Measurements from ENCODE around the gene PLEK2. TPM values are rescaled to one million over a fixed set of nuclear protein-coding genes. Genes with fewer than 3 reads are reported as not detected.

Gene PLEK2
- total and polyA plus RNA-seq, 5 donors: 0.34 to 0.82 (median 0.37) TPM; not detected in 2

DNA sequence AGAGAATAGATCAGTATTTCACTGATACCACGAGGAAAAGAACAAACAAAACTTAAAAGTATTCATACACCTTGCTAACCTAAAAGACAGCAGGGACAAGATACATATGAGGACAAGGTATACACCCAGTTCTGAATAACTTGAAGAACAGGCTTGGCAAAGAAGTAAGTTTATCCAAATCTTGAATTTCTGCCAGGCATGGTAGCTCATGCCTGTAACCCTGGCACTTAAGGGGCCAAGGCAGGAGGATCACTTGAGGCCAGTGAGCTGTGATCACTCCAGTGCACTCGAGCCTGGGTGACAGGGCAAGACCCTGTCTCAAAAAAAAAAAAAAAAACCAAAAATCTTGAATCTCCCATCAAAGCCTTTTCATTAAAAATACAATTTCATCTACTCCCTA lies 26.8 kb downstream of the PLEK2 start:
- WGBS: 75% methylated on average over 2 of the region's 2 CpGs
- Histone ChIP-seq H3K9me3 (ENCODE audit: control insufficient read depth, low read length) (no peaks in the 10 kb centered on the region), H3K4me1 (ENCODE audit: control insufficient read depth, insufficient read depth, low read length) (no peaks in the 10 kb centered on the region), H3K27me3 (ENCODE audit: control insufficient read depth, insufficient read depth) (no peaks in the 10 kb centered on the region), H3K4me3 (ENCODE audit: low read length) (no peak overlapping the region), H3K27ac (ENCODE audit: low read length) (no peak overlapping the region)
- ATAC-seq (peak in 1 of 2 donors; percentile 47), DNase-seq (no peak)
- intact Hi-C loops (cut with DNase I): no loop called here

DNA sequence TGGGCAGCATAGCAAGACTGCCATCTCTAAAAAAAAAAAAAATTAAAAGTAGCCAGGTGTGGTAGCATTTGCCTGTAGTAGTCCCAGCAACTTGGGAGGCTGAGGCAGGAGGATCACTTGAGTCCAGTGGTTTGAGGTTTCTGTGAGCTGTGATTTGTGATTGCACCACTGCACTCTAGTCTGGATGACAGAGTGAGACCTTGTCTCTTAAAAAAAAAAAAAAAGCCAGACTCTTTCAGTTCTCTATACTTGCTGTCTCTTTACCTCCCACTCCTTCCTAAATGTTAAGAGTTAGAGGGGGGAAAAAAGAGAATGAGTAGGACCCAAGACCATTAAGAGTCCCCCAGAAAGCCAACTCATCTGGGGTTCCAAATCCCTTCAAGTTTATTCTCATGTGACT lies 34.0 kb downstream of the PLEK2 start:
- intact Hi-C loops (cut with DNase I): no loop called here
- H3K27me3 ChIP-seq (ENCODE audit: control insufficient read depth, insufficient read depth): no peaks in the 10 kb centered on the region
- no peak overlapping the region for H3K27ac ChIP-seq (ENCODE audit: low read length)
- no peak overlapping the region for H3K4me3 ChIP-seq (ENCODE audit: low read length)
- H3K9me3 ChIP-seq (ENCODE audit: control insufficient read depth, low read length): no peaks in the 10 kb centered on the region
- DNase-seq (no peak), ATAC-seq (no peak)
- H3K4me1 ChIP-seq (ENCODE audit: control insufficient read depth, insufficient read depth, low read length): no peaks in the 10 kb centered on the region

DNA sequence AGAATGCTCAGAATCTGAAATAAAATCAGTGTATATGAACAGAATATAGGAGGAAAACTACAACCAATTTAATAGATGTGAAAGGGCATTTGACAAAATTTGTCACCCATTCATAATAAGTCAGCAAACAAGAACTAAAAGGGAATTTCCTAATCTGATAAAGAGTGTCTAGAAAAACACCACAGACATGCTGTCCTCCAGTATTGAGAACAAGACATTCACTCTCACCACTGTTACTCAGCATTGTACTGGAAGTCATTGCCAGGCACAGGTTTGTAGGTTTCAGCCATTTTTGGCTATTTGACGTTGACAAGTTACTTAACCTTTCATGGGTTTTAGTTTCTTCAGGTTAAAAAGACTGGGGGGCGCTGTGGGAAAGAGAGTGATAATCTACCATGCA lies 38.6 kb downstream of the PLEK2 start:
- no peaks in the 10 kb centered on the region for H3K27me3 ChIP-seq (ENCODE audit: control insufficient read depth, insufficient read depth)
- 81% methylated on average over 2 of the region's 2 CpGs for WGBS
- intact Hi-C loops (cut with DNase I): no loop called here
- no peak overlapping the region for H3K27ac ChIP-seq (ENCODE audit: low read length)
- H3K4me1 ChIP-seq (ENCODE audit: control insufficient read depth, insufficient read depth, low read length): no peaks in the 10 kb centered on the region
- H3K4me3 ChIP-seq (ENCODE audit: low read length): no peak overlapping the region
- ATAC-seq: no peak
- no peaks in the 10 kb centered on the region for H3K9me3 ChIP-seq (ENCODE audit: control insufficient read depth, low read length)
- DNase-seq: no peak

DNA sequence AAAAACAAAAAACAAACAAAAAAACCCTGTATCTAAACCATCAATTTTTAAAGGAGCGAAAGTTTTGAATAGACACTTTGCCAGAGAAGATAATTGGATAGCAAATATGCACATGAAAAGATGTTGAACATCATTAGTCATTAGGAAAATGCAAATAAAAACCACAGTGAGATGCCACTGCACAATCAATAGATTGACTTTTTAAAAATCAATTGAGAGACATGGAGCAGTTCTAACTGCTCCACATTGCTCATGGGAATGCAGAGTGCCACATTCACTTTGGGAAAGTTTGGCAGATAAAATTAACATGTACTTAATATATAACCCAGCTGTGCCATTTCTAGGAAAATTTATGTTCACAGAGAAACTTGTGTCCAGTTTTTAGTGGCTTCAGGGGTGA lies 39.1 kb downstream of the PLEK2 start:
- WGBS: 99% methylated on average over 1 of the region's 1 CpG
- ATAC-seq: no peak

DNA sequence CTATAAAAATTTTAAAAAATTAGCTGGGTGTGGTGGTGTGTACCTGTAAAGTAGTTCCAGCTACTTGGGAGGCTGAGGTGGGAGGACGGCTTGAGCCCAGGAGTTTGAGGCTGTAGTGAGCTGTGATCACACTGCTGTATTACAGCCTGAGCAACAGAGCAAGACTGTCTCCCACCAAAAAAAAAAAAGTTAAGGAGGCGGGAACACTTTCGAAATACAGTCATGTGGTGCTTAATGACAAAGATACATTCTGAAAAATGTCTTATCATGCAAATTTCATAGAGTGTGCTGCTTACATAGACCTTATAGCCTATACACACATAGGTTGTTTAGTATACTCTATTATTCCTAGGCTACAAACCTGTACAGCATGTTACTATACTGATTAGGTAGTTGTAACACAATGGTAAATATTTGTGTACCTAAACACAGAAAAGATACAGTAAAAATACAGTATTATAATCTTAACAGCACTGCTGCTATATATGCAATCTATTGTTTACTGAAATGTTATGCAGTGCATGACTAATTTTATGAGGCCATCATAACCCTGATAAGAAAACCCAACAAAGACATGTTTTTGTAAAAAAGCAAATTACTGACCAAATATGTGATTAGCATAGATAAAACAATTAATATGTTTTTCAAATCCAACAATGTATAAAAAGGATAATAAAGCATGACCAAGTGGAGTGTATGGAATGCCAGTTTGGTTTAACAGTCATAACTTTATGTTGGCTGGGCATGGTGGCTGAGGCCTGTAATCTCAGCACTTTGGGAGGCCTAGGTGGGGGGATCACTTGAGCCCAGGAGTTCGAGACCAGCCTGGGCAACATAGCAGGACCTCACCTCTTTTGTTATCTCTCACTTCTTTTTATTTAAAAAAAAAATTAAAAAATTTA lies 40.5 kb downstream of the PLEK2 start:
- no peaks in the 10 kb centered on the region for H3K4me1 ChIP-seq (ENCODE audit: control insufficient read depth, insufficient read depth, low read length)
- H3K27me3 ChIP-seq (ENCODE audit: control insufficient read depth, insufficient read depth): no peaks in the 10 kb centered on the region
- intact Hi-C loops (cut with DNase I): no loop called here
- no peak overlapping the region for H3K4me3 ChIP-seq (ENCODE audit: low read length)
- ATAC-seq: no peak
- no peak overlapping the region for H3K27ac ChIP-seq (ENCODE audit: low read length)
- H3K9me3 ChIP-seq (ENCODE audit: control insufficient read depth, low read length): no peaks in the 10 kb centered on the region
- WGBS: 95% methylated on average over 4 of the region's 4 CpGs
- DNase-seq: no peak

More for the DNA sequence above, 39.1 kb downstream of the PLEK2 start:
- H3K9me3 ChIP-seq (ENCODE audit: control insufficient read depth, low read length): no peaks in the 10 kb centered on the region
- H3K4me1 ChIP-seq (ENCODE audit: control insufficient read depth, insufficient read depth, low read length): no peaks in the 10 kb centered on the region
- no peaks in the 10 kb centered on the region for H3K27me3 ChIP-seq (ENCODE audit: control insufficient read depth, insufficient read depth)
- no peak overlapping the region for H3K27ac ChIP-seq (ENCODE audit: low read length)
- no peak for DNase-seq
- intact Hi-C loops (cut with DNase I): no loop called here
- no peak overlapping the region for H3K4me3 ChIP-seq (ENCODE audit: low read length)

DNA sequence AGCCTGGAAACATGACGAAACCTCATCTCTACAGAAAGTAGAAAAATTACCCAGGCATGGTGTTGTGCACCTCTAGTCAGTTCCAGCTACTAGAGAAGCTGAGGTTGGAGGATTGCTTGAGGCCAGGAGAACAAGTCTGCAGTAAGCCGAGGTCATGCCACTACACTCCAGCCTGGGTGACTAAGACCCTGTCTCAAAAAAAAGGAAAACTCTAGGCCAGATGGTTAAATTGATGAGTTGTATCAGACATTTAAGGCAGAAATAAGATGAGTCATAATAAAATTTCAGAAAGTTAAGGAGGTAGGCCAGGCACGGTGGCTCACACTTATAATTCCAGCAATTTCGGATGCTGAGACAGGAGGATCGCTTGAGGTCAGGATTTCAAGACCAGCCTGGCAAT lies 41.1 kb downstream of the PLEK2 start:
- H3K27ac ChIP-seq (ENCODE audit: low read length): no peak overlapping the region
- H3K27me3 ChIP-seq (ENCODE audit: control insufficient read depth, insufficient read depth): no peaks in the 10 kb centered on the region
- ATAC-seq (no peak), DNase-seq (no peak)
- intact Hi-C loops (cut with DNase I): no loop called here
- 98% methylated on average over 5 of the region's 5 CpGs for WGBS
- no peaks in the 10 kb centered on the region for H3K4me1 ChIP-seq (ENCODE audit: control insufficient read depth, insufficient read depth, low read length)
- no peaks in the 10 kb centered on the region for H3K9me3 ChIP-seq (ENCODE audit: control insufficient read depth, low read length)
- H3K4me3 ChIP-seq (ENCODE audit: low read length): no peak overlapping the region

DNA sequence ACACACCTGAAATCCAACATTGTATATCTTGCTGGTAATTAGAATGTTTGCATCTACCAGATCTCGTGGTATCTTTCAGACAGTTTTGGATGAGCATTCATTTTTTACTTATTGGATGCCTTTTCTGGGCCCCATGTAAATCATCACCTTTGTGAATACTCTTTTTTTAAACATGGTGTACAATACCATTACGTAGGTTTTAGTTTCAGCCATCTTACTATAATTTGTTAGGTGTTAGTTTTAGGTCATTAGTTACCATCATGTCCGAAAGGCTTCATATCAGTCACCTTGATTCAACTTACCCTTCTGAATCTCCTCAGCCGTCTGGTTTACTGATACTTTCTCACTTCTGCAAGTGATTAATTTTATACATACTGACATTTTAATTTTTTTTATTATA lies 46.5 kb downstream of the PLEK2 start:
- DNase-seq (no peak), ATAC-seq (no peak)
- no peaks in the 10 kb centered on the region for H3K27me3 ChIP-seq (ENCODE audit: control insufficient read depth, insufficient read depth)
- H3K4me3 ChIP-seq (ENCODE audit: low read length): no peak overlapping the region
- no peaks in the 10 kb centered on the region for H3K4me1 ChIP-seq (ENCODE audit: control insufficient read depth, insufficient read depth, low read length)
- H3K27ac ChIP-seq (ENCODE audit: low read length): no peak overlapping the region
- WGBS: 89% methylated on average over 4 of the region's 4 CpGs
- intact Hi-C loops (cut with DNase I): no loop called here
- no peaks in the 10 kb centered on the region for H3K9me3 ChIP-seq (ENCODE audit: control insufficient read depth, low read length)

DNA sequence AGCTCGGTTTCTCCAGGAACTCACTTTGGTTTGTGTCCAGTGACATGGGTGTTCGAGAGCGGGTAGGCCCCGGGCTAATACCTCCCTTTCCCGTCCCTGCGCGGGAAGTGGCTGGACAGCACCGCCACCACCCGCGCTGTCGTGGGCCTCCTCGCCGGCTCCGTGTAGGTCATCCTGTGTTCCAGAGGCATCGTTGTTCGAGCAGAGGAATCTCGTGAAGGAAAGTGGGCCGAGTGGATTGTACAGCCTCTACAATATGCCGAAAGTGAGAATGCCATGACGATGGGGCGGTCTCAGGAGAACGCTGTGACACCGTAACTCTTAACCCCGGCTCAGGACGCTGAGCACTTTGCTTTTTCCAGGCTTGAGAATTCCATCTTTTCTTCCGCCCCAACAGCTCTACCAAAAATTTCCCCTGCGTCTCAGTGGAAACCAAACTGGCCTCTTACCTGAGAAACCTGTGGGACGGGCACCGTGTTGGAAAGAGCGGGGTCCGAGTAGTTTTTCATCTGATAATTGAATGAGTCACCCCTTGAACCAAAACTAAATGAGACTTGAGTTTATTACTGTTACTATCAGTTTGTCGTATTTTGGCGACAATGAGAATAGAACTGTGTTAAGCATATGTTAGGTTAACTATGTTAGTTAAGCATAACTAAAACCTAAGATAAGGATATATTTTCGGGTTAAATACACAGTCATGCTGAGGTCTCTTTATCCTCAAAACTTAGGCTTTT lies 51.3 kb downstream of the PLEK2 start:
- DNase-seq (no peak), ATAC-seq (peak; percentile 44 to 69)
- peak overlapping the region; percentile 88 for H3K27ac ChIP-seq (ENCODE audit: low read length)
- H3K4me1 ChIP-seq (ENCODE audit: control insufficient read depth, insufficient read depth, low read length): peaks cover 6% of the 10 kb centered on the region
- WGBS: 1% methylated on average over 34 of the region's 34 CpGs
- H3K27me3 ChIP-seq (ENCODE audit: control insufficient read depth, insufficient read depth): no peaks in the 10 kb centered on the region
- peak overlapping the region; percentile 75 for H3K4me3 ChIP-seq (ENCODE audit: low read length)
- no peaks in the 10 kb centered on the region for H3K9me3 ChIP-seq (ENCODE audit: control insufficient read depth, low read length)
- intact Hi-C loops (cut with DNase I): no loop called here

DNA sequence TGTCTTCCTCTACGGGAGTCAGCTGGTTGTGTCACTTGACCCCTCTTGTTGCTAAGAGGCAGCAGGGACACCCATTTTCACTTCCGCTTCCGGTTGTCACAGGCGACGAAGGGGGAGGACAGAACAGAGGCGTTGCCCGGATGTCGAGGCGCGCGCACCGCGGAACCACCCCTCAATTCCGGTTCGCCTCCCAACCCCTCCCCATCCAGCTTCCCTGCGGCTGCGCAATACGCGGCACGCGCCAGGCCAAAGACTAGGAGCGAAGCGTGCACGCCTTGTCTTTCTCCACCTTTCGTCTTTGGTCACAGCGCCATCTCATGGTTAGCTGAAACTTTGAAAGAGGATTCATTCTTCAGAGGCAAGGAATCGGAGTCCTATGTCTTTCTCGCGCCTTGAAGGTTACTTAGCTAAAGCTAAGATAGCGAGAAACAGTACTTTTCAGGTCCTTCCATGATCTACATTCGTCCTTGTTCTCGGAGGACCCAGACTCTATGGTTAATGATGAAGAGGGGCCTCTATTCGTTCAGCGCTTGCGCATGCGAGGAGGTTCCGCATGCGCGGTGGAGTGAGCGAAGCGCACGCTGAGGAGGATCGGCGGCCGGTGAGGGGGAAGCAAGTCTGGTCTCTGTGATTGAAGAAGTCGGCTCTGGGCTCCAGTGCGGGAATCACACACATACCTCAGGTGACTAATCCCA lies 52.0 kb downstream of the PLEK2 start, which contains the start of the genes ATP6V1D and EIF2S1:
Gene ATP6V1D (minus strand): TSS at position 30 of the 695 bp plus-strand sequence. CDS start 106 bp downstream, outside the sequence.
Gene EIF2S1 (plus strand): TSS at position 554 of the 695 bp plus-strand sequence. CDS start 4,440 bp downstream, outside the sequence.
- intact Hi-C loops (cut with DNase I): no loop called here
- WGBS: under 1% methylated on average over 47 of the region's 47 CpGs
- H3K4me1 ChIP-seq (ENCODE audit: control insufficient read depth, insufficient read depth, low read length): peaks cover 6% of the 10 kb centered on the region
- peak within 1 kb of the TSS; percentile 88 for H3K27ac ChIP-seq (ENCODE audit: low read length)
- ATAC-seq: peak; percentile 98 to 99
- no peaks in the 10 kb centered on the region for H3K9me3 ChIP-seq (ENCODE audit: control insufficient read depth, low read length)
- H3K4me3 ChIP-seq (ENCODE audit: low read length): peak within 1 kb of the TSS; percentile 85
- no peaks in the 10 kb centered on the region for H3K27me3 ChIP-seq (ENCODE audit: control insufficient read depth, insufficient read depth)
- DNase-seq: peak; percentile 99 to 100 (median 100)

DNA sequence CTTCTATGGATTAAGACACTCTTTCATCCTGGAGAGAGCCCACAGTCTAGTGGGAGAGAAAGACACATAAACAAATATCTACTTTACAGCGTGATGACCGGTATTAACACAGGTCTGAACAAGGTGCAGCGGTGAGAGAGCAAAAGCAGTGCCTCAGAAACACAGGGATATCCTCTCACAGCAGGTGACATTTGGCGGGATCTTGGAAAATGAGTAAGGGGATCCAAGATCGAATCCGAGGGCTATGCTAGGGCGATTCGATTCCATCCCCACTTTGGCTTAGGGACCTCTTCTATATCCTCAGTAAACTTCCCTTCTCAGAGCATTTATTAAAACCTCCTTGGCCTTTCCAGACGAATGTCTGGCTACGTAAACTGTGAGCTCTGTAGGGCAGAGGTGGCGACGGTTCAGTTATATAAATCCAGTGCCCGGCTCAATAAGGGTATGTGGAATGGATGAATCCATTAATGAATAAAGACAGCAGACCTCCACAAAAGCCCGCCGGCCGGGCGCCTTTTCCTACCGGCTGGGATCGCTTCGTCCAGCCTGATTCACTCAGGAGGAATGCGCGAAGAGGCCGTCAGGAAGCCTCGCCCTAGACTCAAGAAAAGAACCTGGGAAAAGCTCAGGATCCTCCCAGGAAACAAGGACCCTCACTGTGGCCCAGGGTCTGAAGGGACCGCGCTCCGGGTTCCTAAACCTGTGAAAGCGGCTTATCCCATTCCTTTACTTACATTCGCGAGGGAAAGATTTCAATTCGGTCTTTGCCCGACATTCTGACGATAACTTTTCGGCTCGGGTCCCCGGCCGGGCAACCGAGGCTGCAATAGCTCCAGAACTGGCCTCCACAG lies 52.8 kb downstream of the PLEK2 start:
- 2% methylated on average over 38 of the region's 38 CpGs for WGBS
- peak; percentile 0 to 49 for ATAC-seq
- peaks cover 6% of the 10 kb centered on the region for H3K4me1 ChIP-seq (ENCODE audit: control insufficient read depth, insufficient read depth, low read length)
- H3K9me3 ChIP-seq (ENCODE audit: control insufficient read depth, low read length): no peaks in the 10 kb centered on the region
- peak overlapping the region; percentile 85 for H3K4me3 ChIP-seq (ENCODE audit: low read length)
- intact Hi-C loops (cut with DNase I): no loop called here
- peak overlapping the region; percentile 69 for H3K27ac ChIP-seq (ENCODE audit: low read length)
- H3K27me3 ChIP-seq (ENCODE audit: control insufficient read depth, insufficient read depth): no peaks in the 10 kb centered on the region
- DNase-seq: peak; percentile 46 to 69 (median 62)
